Pancreas (tissue), 10 donors: ENCODE results near the gene UBAP2. TPM values are rescaled to one million over a fixed set of nuclear protein-coding genes. Genes with fewer than 3 reads are reported as not detected.

ENCODE experiments used
- ATAC-seq, 4 donors: fragments of 200-7000 bp; cut with Tn5 transposase; one replicate each; pipeline versions ENCODE4 v1.8.0 to v1.9.1; 2020; ENCODE audit warnings: mild to moderate bottlenecking in 4 of 4, moderate library complexity in 4 of 4
- DNase-seq, 6 donors: peaks; one replicate each; pipeline ENCODE4 v3.0.0-alpha.2; 2020
- FAIRE-seq: peaks from 2 replicates; lab custom pipeline; 2012; peaks lifted over from hg19 to GRCh38; lab: Jason Lieb, UNC
- H3K27ac ChIP-seq, 4 donors: fragments of 200-600 bp; sonication (generic); 1 replicate in 3 of 4; 2 replicates in 1 of 4; pipeline versions ENCODE4 v1.5.0 to v1.8.0; 2020
- H3K27me3 ChIP-seq, 4 donors: fragments of 200-600 bp; one replicate each; pipeline ENCODE4 v1.8.0; 2021
- H3K36me3 ChIP-seq, 3 donors: fragments of 200-600 bp; sonication (generic) in 1 of 3; one replicate each; pipeline versions ENCODE4 v1.5.0 to v1.8.0; 2020 to 2021
- H3K4me1 ChIP-seq, 3 donors: fragments of 200-600 bp; one replicate each; pipeline ENCODE4 v1.8.0; 2021
- H3K4me3 ChIP-seq, 4 donors: fragments of 200-600 bp; sonication (generic) in 2 of 4; one replicate each; pipeline versions ENCODE4 v1.5.0 to v1.8.0; 2020 to 2021
- H3K9me3 ChIP-seq, 4 donors: fragments of 200-600 bp; one replicate each; pipeline ENCODE4 v1.8.0; 2021
- WGBS, 2 donors: extraction: QIAGEN DNeasy Blood & Tissue Kit; methylation state at CpG; one replicate each; pipeline ENCODE4 v1.1.7; 2013; 5-methylcytosine and 5-hydroxymethylcytosine counted together
- intact Hi-C, 3 donors: fragments of 100-400 bp; cut with DNase I; formaldehyde crosslinking; loops; one replicate each; pipeline versions ENCODE4 v1.11.1 to v1.14.2; 2022
- polyA plus RNA-seq, 2 donors: library from polyadenylated mRNA; stranded (reverse); fragments of 200-250 nt; gene quantifications; one replicate each; pipeline ENCODE4 v1.2.3, GENCODE V29; 2013
- total RNA-seq, 6 donors: library from RNA; stranded (reverse); fragmentation: NEBNext Ultra II Directional in 4 of 6; extraction: Animal tissue kit (Norgen Biotek cat#: 25700) in 4 of 6; gene quantifications; one replicate each; pipeline versions ENCODE4 v1.2.1 to v1.2.4, GENCODE V29; 2021 to 2023
- TF ChIP-seq, protein P1 (sequence below), 4 donors: fragments of 200-600 bp; sonication (generic) in 3 of 4; IDR thresholded peaks; one replicate each; pipeline versions ENCODE4 v1.5.0 to v1.8.0; 2021; ENCODE audit warnings: antibody characterized with exemption in 4 of 4
- donor health status: healthy with polysubstance abuse.
- donor health status: DM: no; HTN: no; CAD: no; lungs with moderate emphysema.
- donor health status: DM: no; HTN: no; CAD: no.
- donor health status: control.
- donor health status: control.
- donor health status: Bipolar disorder and iron deficiency.
- donor health status: DM: yes; HTN: yes; CAD: no.
- donor health status: DM: no; HTN: no; CAD: no.
- donor health status: DM: no; HTN: no; CAD: no.
- donor health status: DM: yes; HTN: yes; CAD: no.

Gene UBAP2, protein sequence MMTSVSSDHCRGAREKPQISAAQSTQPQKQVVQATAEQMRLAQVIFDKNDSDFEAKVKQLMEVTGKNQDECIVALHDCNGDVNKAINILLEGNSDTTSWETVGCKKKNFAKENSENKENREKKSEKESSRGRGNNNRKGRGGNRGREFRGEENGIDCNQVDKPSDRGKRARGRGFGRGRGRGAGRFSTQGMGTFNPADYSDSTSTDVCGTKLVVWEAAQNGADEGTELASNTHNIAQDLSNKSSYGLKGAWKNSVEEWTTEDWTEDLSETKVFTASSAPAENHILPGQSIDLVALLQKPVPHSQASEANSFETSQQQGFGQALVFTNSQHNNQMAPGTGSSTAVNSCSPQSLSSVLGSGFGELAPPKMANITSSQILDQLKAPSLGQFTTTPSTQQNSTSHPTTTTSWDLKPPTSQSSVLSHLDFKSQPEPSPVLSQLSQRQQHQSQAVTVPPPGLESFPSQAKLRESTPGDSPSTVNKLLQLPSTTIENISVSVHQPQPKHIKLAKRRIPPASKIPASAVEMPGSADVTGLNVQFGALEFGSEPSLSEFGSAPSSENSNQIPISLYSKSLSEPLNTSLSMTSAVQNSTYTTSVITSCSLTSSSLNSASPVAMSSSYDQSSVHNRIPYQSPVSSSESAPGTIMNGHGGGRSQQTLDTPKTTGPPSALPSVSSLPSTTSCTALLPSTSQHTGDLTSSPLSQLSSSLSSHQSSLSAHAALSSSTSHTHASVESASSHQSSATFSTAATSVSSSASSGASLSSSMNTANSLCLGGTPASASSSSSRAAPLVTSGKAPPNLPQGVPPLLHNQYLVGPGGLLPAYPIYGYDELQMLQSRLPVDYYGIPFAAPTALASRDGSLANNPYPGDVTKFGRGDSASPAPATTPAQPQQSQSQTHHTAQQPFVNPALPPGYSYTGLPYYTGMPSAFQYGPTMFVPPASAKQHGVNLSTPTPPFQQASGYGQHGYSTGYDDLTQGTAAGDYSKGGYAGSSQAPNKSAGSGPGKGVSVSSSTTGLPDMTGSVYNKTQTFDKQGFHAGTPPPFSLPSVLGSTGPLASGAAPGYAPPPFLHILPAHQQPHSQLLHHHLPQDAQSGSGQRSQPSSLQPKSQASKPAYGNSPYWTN
- total RNA-seq (10 to 100 TPM; 12.4 to 22.8 (median 15.1) TPM), polyA plus RNA-seq (10 to 100 TPM; 10.3 to 11.8 TPM)

DNA sequence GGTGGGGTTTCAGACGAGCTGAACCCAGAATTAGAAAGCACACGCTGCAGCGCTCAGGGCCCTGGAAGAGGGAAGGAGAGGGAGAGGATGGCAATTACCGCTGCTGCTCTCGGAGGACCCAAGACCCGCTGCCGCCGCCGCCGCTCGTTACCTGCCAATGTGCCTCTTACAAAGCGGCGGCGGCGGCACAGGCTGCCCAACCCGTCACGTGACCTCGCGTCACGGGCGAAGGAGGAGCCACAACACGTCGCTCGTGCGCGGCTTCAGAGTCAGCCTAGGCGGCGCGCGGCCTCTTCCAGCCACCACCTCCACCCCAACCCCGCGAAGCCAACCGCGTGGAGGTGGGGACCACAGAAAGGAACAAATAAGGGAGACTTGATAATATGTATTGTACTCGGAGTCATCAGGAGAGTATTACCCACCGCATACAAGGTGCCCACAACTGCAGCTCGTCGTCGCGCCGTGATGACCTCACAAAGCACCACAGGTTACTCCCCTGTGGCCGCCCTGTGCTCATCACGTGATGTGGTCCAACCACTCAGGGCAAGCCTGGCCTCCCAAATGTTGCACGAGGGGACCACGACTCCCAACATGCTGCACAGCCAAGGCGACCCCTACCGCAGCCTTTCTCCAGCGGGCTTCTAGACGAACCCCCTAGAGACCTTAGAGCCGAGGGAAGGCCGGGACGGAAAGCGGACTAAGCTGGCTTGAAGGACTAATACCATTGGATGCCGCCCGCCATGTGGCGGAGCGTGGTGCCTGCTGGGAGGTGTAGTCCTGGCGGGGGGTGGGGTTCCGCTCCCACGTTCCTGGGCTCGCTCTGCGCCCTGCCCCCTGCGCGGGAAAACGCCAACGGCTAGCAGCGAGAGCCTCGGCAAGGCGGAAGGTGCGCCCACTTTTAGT is at the start of gene UBAP2:
TSS of gene UBAP2 (minus strand) at position 161 of the 903 bp plus-strand sequence. CDS start 31,739 bp downstream, outside the sequence.
- peak; percentile 96 to 99 (median 98) for DNase-seq
- WGBS, 2 donors = 0% methylated on average over 66 to 70 of the region's 70 CpGs
- Histone ChIP-seq H3K27me3 (no peaks in the 10 kb centered on the region), H3K9me3 (no peaks in the 10 kb centered on the region), H3K27ac (peak within 1 kb of the TSS; percentile 91 to 98 (median 96)), H3K4me1 (peaks cover 0 to 19% (median 4%) of the 10 kb centered on the region in 3 donors), H3K36me3 (no peaks in the 10 kb centered on the region), H3K4me3 (peak within 1 kb of the TSS; percentile 73 to 94 (median 92))
- no peak for FAIRE-seq
- TF ChIP-seq, protein P1, sequence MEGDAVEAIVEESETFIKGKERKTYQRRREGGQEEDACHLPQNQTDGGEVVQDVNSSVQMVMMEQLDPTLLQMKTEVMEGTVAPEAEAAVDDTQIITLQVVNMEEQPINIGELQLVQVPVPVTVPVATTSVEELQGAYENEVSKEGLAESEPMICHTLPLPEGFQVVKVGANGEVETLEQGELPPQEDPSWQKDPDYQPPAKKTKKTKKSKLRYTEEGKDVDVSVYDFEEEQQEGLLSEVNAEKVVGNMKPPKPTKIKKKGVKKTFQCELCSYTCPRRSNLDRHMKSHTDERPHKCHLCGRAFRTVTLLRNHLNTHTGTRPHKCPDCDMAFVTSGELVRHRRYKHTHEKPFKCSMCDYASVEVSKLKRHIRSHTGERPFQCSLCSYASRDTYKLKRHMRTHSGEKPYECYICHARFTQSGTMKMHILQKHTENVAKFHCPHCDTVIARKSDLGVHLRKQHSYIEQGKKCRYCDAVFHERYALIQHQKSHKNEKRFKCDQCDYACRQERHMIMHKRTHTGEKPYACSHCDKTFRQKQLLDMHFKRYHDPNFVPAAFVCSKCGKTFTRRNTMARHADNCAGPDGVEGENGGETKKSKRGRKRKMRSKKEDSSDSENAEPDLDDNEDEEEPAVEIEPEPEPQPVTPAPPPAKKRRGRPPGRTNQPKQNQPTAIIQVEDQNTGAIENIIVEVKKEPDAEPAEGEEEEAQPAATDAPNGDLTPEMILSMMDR (IDR thresholded peaks at IDR 0.05) = no peak
- ATAC-seq = peak; percentile 89 to 95 (median 91)
- intact Hi-C loops = no loop called here

DNA sequence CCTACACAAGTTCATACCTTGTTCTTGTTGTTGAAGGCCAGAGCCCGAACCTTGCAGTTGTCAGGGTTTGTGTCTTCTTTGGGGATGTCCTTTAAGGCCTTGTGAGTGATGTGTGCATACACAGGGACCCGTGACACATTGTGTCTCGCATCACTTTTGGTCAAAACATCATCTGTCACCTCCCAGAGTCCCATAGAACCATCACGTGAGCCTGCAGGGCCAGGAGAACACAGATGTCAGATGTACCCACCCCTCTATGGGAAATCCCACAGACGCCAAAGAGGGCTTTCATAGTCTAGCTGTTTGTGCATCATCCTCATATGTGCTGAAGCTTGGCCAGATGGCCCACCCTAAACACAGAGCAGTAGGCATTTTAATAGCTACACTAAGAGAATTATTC is 49.6 kb upstream of the UBAP2 start:
- TF ChIP-seq, protein P1 (IDR thresholded peaks at IDR 0.05) = no peak
- no peak overlapping the region for H3K27ac ChIP-seq
- no peak overlapping the region for H3K4me3 ChIP-seq
- no peak for FAIRE-seq
- peaks cover 0 to 40% (median 0%) of the 10 kb centered on the region in 3 donors for H3K36me3 ChIP-seq
- intact Hi-C loops = no loop called here
- peaks cover 0 to 3% (median 0%) of the 10 kb centered on the region in 3 donors for H3K4me1 ChIP-seq
- H3K27me3 ChIP-seq = no peaks in the 10 kb centered on the region
- no peak for DNase-seq
- H3K9me3 ChIP-seq = no peaks in the 10 kb centered on the region
- no peak for ATAC-seq
- 87% methylated on average over 5 of the region's 5 CpGs for WGBS, 2 donors

DNA sequence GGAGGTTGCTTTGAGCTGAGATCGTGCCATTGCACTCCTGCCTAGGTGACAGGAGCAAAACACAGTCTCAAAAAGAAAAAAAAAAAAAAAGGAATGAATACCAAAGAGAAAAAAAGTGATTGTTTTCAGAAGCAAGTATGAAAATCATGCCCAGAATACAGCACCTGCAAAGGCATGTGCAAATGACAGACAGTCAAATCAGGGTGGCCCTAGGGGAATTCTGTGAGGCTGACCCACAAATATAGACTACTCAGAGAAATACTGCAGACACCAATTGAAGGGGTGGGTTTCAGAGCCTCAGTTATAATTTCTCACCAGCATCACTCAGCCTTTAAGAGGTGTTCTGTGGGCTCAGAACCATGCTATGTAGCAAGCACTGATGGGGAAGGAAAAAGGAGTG is 49.2 kb upstream of the UBAP2 start:
- no peaks in the 10 kb centered on the region for H3K27me3 ChIP-seq
- H3K27ac ChIP-seq = no peak overlapping the region
- FAIRE-seq (no peak), DNase-seq (no peak), ATAC-seq (no peak)
- H3K4me1 ChIP-seq = peaks cover 0 to 3% (median 0%) of the 10 kb centered on the region in 3 donors
- 91 to 92% methylated on average over 1 of the region's 1 CpG for WGBS, 2 donors
- TF ChIP-seq, protein P1 (IDR thresholded peaks at IDR 0.05) = no peak
- H3K36me3 ChIP-seq = peaks cover 0 to 41% (median 0%) of the 10 kb centered on the region in 3 donors
- intact Hi-C loops = no loop called here
- H3K4me3 ChIP-seq = no peak overlapping the region
- no peaks in the 10 kb centered on the region for H3K9me3 ChIP-seq

DNA sequence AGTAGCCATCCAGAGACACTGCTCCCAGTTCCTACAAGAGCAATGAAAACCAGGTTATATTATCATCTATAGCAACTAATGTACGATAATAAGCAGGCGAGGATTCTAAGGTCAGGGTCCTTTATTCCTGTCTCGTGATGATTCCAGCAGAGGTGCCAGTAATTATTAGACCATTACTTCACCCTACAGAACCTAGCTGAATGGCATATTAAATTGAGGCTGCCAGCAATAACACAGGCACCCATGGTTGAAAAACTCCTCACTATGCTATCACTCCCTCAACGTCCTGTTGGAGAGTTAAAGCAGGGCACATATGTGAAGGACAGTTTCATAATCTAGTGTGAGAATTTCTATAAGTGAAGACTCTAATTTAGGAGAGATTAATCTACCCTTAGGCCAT is 48.1 kb upstream of the UBAP2 start:
- TF ChIP-seq, protein P1 (IDR thresholded peaks at IDR 0.05) = no peak
- 88 to 93% methylated on average over 4 of the region's 4 CpGs for WGBS, 2 donors
- DNase-seq (no peak), ATAC-seq (no peak), FAIRE-seq (no peak)
- Histone ChIP-seq H3K27me3 (no peaks in the 10 kb centered on the region), H3K36me3 (peaks cover 0 to 46% (median 3%) of the 10 kb centered on the region in 3 donors), H3K27ac (no peak overlapping the region), H3K9me3 (no peaks in the 10 kb centered on the region), H3K4me1 (peaks cover 0 to 3% (median 0%) of the 10 kb centered on the region in 3 donors), H3K4me3 (no peak overlapping the region)
- intact Hi-C loops = no loop called here
